Measurements from ENCODE around the gene STK4. TPM values are rescaled to one million over a fixed set of nuclear protein-coding genes. Genes with fewer than 3 reads are reported as not detected.

Gene STK4
- total RNA-seq, 6 experiments from 2014 or later = 34.3 to 46.6 (median 36.6) TPM

DNA sequence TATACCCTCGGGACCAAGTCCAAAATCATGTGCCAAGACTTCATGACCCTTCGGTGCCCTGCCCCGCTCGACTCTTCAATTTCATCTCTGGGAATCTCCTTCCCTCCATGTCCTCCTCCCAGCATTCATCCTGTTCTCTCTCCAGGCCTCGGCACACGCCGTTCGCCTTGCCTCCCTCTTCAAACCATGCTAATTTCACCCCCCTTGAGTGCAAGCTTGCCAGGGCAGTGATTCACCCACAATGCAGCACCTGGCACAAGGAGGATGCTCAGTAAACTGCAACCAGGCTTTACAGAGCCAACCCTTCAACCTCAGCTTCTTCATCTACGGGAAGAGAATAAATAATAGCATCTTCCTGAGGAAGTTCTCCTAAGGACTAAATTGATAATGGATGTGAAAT, 130.5 kb downstream of the STK4 start:
- Mint-ChIP-seq H3K27me3 (ENCODE audit: insufficient read depth) (peaks cover 8% of the 10 kb centered on the region), H3K9me3 (no peaks in the 10 kb centered on the region), H3K4me1 (ENCODE audit: low read depth) (peaks cover 38% of the 10 kb centered on the region), H3K4me3 (no peak overlapping the region), H3K27ac (no peak overlapping the region), H3K36me3 (ENCODE audit: low read depth) (no peaks in the 10 kb centered on the region; the same call in 1 of the 2 replicates)
- TF ChIP-seq, protein P1, sequence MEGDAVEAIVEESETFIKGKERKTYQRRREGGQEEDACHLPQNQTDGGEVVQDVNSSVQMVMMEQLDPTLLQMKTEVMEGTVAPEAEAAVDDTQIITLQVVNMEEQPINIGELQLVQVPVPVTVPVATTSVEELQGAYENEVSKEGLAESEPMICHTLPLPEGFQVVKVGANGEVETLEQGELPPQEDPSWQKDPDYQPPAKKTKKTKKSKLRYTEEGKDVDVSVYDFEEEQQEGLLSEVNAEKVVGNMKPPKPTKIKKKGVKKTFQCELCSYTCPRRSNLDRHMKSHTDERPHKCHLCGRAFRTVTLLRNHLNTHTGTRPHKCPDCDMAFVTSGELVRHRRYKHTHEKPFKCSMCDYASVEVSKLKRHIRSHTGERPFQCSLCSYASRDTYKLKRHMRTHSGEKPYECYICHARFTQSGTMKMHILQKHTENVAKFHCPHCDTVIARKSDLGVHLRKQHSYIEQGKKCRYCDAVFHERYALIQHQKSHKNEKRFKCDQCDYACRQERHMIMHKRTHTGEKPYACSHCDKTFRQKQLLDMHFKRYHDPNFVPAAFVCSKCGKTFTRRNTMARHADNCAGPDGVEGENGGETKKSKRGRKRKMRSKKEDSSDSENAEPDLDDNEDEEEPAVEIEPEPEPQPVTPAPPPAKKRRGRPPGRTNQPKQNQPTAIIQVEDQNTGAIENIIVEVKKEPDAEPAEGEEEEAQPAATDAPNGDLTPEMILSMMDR (IDR thresholded peaks at IDR 0.05) = no peak
- DNase-seq = no peak

DNA sequence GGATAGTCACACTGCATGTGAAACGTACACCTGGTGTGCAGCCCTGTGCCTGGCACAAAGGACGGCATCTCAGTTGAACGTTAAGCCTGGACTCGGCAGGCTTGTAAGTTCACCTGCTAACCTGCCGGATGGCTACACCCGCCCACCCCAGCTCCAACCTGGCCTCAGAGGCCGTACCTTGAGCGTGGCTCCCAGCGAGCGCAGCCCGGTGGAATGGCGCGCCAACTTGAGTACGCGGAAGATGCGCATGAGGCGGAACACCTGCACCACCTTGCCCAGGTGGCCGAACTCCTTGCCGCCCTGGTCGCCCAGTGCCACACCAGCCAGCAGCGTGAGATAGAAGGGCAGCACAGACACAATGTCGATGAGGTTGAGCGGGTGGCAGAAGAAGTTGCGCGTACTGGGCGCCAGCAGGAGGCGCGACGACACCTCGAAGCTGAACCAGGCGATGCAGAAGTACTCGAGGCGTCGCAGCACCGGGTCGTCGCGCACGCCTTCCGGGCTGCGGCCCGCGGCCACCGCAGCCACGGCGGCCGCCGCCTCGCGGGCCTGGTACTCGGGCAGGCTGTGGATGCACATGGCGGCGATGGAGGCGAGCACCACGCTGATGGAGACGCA, 131.3 kb downstream of the STK4 start:
- H3K27ac Mint-ChIP-seq = no peak overlapping the region
- no peaks in the 10 kb centered on the region; the same call in 1 of the 2 replicates for H3K36me3 Mint-ChIP-seq (ENCODE audit: low read depth)
- H3K9me3 Mint-ChIP-seq = no peaks in the 10 kb centered on the region
- H3K4me3 Mint-ChIP-seq = no peak overlapping the region
- H3K27me3 Mint-ChIP-seq (ENCODE audit: insufficient read depth) = peaks cover 8% of the 10 kb centered on the region
- TF ChIP-seq, protein P1 (IDR thresholded peaks at IDR 0.05) = peak; percentile 42; the same call in 1 of the 2 replicates
- no peak for DNase-seq
- peaks cover 38% of the 10 kb centered on the region for H3K4me1 Mint-ChIP-seq (ENCODE audit: low read depth)

DNA sequence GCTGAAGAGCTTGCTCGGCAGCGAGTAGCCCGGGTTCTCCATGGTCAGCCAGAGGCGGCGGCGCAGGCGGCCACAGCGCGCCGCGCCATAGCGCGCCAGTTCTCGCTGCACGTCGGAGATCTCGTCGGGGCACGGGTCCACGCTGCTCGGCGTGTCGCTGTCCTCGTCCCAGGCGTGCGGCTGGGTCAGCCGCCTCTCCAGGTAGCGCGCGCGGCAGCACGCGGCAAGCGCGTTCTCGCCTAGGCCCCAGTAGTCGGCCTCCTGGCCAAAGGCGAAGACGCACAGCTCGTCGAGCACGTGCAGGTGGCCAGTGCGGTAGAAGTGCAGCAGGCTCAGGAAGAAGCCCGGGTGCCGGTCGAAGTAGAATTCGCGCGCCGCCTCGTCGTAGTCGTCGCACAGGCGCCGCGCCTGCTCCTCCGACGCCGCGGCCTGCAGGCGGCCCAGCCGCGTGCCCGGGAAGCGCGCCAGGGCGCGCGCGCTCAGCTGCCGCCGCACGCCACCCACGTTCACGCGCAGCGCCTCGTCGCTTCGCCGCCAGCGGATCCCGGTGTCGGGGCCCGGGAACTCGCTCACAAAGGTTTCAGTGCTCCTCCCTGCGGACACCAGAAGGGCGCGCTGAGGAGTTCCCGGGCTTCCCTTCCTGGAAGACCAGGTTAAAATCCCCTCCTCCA, 131.9 kb downstream of the STK4 start:
- TF ChIP-seq, protein P1 (IDR thresholded peaks at IDR 0.05) = no peak
- peaks cover 8% of the 10 kb centered on the region for H3K27me3 Mint-ChIP-seq (ENCODE audit: insufficient read depth)
- no peaks in the 10 kb centered on the region for H3K9me3 Mint-ChIP-seq
- peaks cover 33% of the 10 kb centered on the region for H3K4me1 Mint-ChIP-seq (ENCODE audit: low read depth)
- no peak for DNase-seq
- no peak overlapping the region for H3K27ac Mint-ChIP-seq
- no peaks in the 10 kb centered on the region; the same call in 1 of the 2 replicates for H3K36me3 Mint-ChIP-seq (ENCODE audit: low read depth)
- no peak overlapping the region for H3K4me3 Mint-ChIP-seq

DNA sequence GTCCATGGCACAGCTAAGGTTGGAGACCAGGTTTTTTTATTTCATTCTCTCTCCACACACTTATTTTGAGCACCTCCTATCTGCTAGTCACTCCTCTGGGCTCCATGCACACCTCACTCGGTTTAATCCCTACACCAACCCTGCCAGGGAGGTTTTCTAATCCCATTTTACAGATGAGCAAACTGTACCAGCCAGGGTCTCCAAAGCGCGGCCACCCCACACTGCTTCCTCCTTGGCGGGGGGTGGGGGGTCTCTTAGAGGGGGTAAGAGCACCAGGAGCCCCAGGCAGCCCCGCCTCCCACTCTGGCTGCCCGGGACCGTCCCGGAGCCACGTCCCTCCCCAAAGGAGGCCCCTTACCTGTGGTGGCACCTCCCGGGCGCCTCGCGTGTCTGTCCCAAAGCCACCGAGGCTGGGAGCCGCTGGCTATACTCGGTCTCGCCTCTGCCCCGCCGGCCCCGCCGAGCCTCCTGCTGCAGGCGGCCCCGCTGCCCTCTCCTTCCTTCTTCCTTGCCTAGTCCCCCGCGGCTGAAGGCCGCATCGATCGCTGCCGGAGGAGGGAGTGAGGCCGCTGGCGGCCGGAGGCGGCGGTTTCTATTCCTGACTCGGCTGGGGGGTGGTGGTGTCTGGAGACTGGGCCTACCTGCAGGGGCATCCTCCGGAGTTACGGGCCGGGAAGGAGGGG, 134.4 kb downstream of the STK4 start, which contains the start of gene KCNS1:
KCNS1 (minus strand) TSS at position 565 of the 683 bp plus-strand sequence. CDS start 1,891 bp downstream, outside the sequence.
- DNase-seq = no peak
- peak within 1 kb of the TSS; percentile 24; the same call in 1 of the 2 replicates for H3K27ac Mint-ChIP-seq

DNA sequence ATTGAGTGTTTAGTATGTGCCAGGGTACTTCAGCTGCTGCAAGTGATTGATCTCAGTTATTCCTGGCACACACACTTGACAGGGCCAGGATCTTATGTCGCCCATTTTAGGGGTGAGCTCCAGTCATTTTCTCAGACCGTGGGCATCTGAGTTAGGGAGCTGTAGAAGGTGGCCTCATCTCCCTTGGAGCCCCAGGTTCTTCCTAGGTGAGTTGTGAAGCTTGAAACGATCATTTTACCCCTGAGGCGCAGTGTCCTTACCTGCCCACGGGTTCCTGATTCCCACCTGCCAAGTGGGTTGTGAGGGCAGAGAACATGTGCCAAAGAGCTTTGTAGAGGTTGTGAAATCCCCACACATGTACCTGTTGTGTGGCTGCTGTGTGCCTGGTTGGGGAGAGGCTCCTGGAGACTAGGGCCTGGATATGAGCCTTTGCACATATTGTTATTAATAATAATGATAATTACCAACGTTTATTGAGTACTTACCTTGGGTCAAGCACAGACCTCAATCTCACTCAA, 135.1 kb downstream of the STK4 start:
- peak overlapping the region; percentile 79; the same call in 1 of the 2 replicates for H3K4me3 Mint-ChIP-seq
- H3K9me3 Mint-ChIP-seq = no peaks in the 10 kb centered on the region
- no peak for DNase-seq
- no peak overlapping the region for H3K27ac Mint-ChIP-seq
- no peaks in the 10 kb centered on the region; the same call in 1 of the 2 replicates for H3K36me3 Mint-ChIP-seq (ENCODE audit: low read depth)
- TF ChIP-seq, protein P1 (IDR thresholded peaks at IDR 0.05) = no peak
- peaks cover 6% of the 10 kb centered on the region for H3K27me3 Mint-ChIP-seq (ENCODE audit: insufficient read depth)
- peaks cover 19% of the 10 kb centered on the region for H3K4me1 Mint-ChIP-seq (ENCODE audit: low read depth)

More for the DNA sequence above, 134.4 kb downstream of the STK4 start, which contains the start of gene KCNS1:
- Mint-ChIP-seq H3K4me1 (ENCODE audit: low read depth) (peaks cover 23% of the 10 kb centered on the region), H3K36me3 (ENCODE audit: low read depth) (no peaks in the 10 kb centered on the region; the same call in 1 of the 2 replicates), H3K27me3 (ENCODE audit: insufficient read depth) (peaks cover 6% of the 10 kb centered on the region), H3K9me3 (no peaks in the 10 kb centered on the region), H3K4me3 (peak within 1 kb of the TSS; percentile 79)
- TF ChIP-seq, protein P1 (IDR thresholded peaks at IDR 0.05) = 0 out of 2 replicates have a peak, but pooled peaks have one; percentile 18

All from HFFc6 (cell line).